Measurements from ENCODE around the gene PID1.

DNA sequence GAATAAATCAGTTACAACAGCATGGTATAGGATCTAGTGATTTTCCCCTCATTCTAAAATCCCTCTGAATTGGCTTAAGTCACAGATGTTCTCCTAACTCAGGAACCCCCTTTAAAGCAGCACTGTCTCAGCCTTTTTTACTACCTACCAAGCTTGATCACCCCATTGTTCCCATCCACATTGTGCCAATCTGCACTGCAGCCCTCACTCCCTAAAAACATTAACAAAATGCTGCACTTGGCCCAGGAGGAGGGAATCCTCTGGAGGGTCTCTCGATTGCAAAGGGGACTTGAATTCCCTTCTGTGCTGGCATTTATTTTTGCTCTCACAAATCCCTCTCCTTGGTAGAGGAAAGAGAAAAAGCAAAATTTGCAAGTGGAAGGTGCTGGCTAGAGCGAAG, 223.0 kb downstream of the PID1 start:
- TF ChIP-seq, protein P1, sequence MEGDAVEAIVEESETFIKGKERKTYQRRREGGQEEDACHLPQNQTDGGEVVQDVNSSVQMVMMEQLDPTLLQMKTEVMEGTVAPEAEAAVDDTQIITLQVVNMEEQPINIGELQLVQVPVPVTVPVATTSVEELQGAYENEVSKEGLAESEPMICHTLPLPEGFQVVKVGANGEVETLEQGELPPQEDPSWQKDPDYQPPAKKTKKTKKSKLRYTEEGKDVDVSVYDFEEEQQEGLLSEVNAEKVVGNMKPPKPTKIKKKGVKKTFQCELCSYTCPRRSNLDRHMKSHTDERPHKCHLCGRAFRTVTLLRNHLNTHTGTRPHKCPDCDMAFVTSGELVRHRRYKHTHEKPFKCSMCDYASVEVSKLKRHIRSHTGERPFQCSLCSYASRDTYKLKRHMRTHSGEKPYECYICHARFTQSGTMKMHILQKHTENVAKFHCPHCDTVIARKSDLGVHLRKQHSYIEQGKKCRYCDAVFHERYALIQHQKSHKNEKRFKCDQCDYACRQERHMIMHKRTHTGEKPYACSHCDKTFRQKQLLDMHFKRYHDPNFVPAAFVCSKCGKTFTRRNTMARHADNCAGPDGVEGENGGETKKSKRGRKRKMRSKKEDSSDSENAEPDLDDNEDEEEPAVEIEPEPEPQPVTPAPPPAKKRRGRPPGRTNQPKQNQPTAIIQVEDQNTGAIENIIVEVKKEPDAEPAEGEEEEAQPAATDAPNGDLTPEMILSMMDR (conservative IDR thresholded peaks at IDR 0.05), result no peak
- no peak for TF ChIP-seq EZH2 (IDR thresholded peaks at IDR 0.05; ENCODE audit: low read depth)

All from PC-9 (cell line).